Measurements from ENCODE around the gene RETREG1.
"Not testable (repeated sequence)": the region's sequence is repeated elsewhere in the genome, so short reads cannot be mapped to it uniquely, and the experiment has no call there.

RETREG1 gene

GRCh38 chr5:16483361-16483760 lies 133.4 kb downstream of the RETREG1 start:
- no peak for DNase-seq

- no peak for DNase-seq
Observed at GRCh38 chr5:16482891-16483290, 133.9 kb downstream of the RETREG1 start.

GRCh38 chr5:16480821-16481538 lies 135.8 kb downstream of the RETREG1 start:
- DNase-seq, result no peak

GRCh38 chr5:16480144-16480543 lies 136.7 kb downstream of the RETREG1 start:
- DNase-seq, result no peak

- DNase-seq, result no peak
Observed at GRCh38 chr5:16477541-16477940, 139.3 kb downstream of the RETREG1 start.

- not testable (repeated sequence) for DNase-seq
Observed at GRCh38 chr5:16476417-16476816, 140.4 kb downstream of the RETREG1 start.

- DNase-seq, result no peak
Observed at GRCh38 chr5:16471387-16471786, 145.4 kb downstream of the RETREG1 start.

GRCh38 chr5:16467363-16468219 lies 149.2 kb downstream of the RETREG1 start:
- no peak for DNase-seq

- DNase-seq, result peak; percentile 88
Observed at GRCh38 chr5:16465544-16466432, 151.0 kb downstream of the RETREG1 start, which contains the start of gene ZNF622. ZNF622 (minus strand) TSS chr5:16465800; CDS start chr5:16465665, 135 bp downstream.

- DNase-seq, result no peak
Observed at GRCh38 chr5:16464664-16465543, 151.9 kb downstream of the RETREG1 start.

GRCh38 chr5:16464231-16464630 lies 152.6 kb downstream of the RETREG1 start:
- DNase-seq, result no peak

- no peak for DNase-seq
Observed at GRCh38 chr5:16461782-16462181, 155.0 kb downstream of the RETREG1 start.

GRCh38 chr5:16461026-16461425 lies 155.8 kb downstream of the RETREG1 start:
- DNase-seq, result no peak

GRCh38 chr5:16459451-16459850 lies 157.3 kb downstream of the RETREG1 start:
- DNase-seq, result no peak

GRCh38 chr5:16457853-16458252 lies 158.9 kb downstream of the RETREG1 start:
- DNase-seq, result no peak

- no peak for DNase-seq
Observed at GRCh38 chr5:16457451-16457850, 159.3 kb downstream of the RETREG1 start.

- DNase-seq, result peak; percentile 76
Observed at GRCh38 chr5:16456103-16456832, 160.5 kb downstream of the RETREG1 start.

GRCh38 chr5:16455668-16456067 lies 161.1 kb downstream of the RETREG1 start:
- no peak for DNase-seq

GRCh38 chr5:16454686-16455085 lies 162.1 kb downstream of the RETREG1 start:
- DNase-seq, result no peak

GRCh38 chr5:16453609-16454008 lies 163.2 kb downstream of the RETREG1 start:
- no peak for DNase-seq

GRCh38 chr5:16450163-16450562 lies 166.6 kb downstream of the RETREG1 start:
- no peak for DNase-seq
